GM21447 (cell line): ENCODE measurements around the gene SFMBT2.
A peak's percentile ranks its signal among the peaks of the same experiment; 100 is the strongest.

Experiments used
- ATAC-seq: cut with Tn5 transposase; IDR thresholded peaks from one replicate; pipeline ENCODE4 v1.9.1; 2021; ENCODE audit not compliant: unreplicated experiment

The SFMBT2 gene

GRCh38 chr10:7410862-7411670 lies at the start of gene SFMBT2:
Gene SFMBT2, minus strand, starts transcription at chr10:7411034. Its CDS starts 29,136 bp downstream, at chr10:7381898.
- ATAC-seq, result peak; percentile 27

DNA sequence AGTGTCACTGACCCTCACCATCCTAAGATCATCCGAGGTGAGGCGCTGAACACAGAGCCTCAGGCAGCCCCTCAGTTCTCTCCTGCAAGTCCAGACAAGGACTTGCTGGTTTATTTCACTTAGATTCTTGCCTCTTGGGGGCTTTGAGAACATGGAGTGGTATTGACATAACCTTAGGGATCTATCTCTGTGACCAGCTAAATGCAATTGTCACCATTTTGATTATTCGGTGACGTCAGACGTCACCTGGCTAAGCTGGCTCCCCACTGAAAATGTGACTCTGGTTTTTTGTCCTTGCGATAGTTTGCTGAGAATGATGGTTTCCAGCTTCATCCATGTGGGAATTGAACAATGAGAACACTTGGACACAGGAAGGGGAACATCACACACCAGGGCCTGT lies 49.2 kb upstream of the SFMBT2 start:
- no peak for ATAC-seq

- no peak for ATAC-seq
Measured at GRCh38 chr10:7458556-7458955, 47.7 kb upstream of the SFMBT2 start.

DNA sequence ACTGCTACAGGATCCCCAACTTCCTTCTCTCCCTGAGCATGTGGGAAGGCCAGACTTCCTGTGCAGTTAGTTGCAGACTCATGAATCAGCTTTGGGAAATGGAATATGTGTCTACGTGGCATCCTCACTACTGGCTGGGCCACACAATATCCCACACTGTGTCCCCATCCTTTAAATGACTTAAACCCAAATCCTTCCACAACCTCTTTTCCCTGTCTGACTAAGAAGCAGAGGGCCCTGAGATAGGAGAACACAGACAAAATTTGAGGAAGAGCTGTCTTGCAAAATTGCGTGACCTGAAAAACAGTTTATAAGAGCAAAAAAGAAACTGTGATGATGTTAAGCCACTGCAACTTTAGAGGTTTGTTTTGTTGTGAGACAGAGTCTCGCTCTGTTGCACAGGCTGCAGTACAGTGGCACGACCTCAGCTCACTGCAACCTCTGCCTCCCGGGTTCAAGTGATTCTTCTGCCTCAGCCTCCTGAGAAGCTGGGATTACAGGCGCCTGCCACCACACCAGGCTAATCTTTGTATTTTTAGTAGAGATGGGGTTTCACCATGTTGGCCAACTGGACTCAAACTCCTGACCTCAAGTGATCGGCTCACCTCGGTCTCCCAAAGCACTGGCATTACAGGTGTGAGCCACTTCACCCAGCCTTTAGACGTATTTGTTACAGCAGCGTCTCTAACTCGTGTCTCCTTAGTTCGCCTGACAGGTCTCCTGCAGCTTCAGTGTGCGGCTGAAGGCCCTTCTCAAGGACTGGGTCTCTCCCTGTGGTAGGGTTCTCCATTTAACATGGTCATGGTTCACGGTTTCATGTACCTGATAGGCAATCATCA lies 46.9 kb upstream of the SFMBT2 start:
- peak; percentile 92 for ATAC-seq

DNA sequence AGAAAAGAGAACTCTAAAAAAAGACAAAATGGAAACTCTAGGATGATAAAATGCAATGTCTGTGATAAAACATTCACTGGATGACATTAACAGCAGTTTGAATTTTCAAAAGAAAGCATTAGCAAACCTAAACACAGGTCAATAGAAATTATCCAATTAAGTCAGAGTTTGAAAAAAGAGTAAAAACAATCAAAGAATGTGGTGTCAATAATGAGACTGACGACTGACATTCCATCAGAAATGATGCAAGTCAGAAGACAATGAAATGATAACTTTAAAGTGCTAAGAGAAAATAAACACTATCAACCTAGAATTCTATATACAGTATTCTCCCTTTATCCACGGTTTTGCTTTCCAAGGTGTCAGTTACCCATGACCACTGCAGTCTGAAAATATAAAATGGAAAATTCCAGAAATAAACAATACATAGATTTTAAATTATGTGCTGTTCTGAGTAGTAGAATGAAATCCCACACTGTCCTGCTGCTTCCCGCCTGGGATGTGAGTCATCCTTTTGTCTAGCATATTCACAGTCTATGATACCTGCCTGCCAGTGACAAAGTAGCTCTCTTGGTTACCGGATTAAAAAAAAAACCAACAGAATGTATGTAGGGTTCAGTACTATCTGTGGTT lies 38.3 kb upstream of the SFMBT2 start:
- ATAC-seq, result no peak

- ATAC-seq, result peak; percentile 70
Measured at GRCh38 chr10:7445474-7446185, 34.8 kb upstream of the SFMBT2 start.

DNA sequence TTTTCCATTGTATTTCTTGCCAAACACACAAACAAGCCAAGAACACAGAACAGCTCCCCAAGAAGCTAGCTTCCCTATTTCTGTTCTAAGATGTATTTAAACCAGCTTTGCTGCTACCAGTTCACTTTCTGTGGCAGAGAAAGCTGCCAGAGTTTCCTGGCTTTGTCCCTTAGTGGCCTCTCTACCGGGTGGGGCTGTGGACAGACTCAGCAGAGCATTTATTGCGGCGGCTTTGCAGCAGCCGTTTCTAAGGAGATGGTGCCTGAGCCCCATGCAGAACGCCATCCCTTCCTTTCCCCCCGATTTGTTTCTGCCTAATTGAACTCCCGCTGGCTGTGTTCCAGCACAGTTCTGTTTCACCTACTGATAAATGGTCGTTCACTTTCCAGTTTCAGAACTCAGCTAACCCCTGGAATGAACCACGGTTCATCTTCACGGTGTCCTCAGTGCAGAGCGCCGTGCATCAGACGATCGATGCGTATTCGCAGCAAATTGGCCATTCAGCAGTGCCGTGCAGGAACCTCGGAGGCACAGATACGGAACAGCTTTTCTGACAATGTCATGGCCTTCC lies 33.8 kb upstream of the SFMBT2 start:
- no peak for ATAC-seq

DNA sequence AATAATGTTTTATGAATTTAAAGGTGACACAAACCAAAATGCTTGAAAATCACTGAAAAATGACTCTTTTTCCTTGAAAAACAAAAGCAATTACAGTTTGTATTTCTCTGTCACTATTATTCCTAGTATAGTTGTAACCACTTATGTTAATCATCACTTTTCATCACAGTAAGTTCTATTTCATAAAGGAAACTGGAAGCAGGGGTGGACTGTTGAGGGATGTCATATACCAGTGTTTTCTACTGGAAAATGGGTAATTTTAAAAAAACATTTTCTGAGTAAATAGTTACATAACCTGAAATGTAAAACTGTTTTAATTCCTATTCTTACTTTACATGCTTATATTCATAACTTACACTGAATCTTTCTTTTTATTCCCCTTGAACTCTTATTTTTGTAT lies 32.2 kb upstream of the SFMBT2 start:
- ATAC-seq, result no peak

GRCh38 chr10:7441403-7442147 lies 30.7 kb upstream of the SFMBT2 start:
- no peak for ATAC-seq

- ATAC-seq, result no peak
Measured at GRCh38 chr10:7439696-7440095, 28.9 kb upstream of the SFMBT2 start.

DNA sequence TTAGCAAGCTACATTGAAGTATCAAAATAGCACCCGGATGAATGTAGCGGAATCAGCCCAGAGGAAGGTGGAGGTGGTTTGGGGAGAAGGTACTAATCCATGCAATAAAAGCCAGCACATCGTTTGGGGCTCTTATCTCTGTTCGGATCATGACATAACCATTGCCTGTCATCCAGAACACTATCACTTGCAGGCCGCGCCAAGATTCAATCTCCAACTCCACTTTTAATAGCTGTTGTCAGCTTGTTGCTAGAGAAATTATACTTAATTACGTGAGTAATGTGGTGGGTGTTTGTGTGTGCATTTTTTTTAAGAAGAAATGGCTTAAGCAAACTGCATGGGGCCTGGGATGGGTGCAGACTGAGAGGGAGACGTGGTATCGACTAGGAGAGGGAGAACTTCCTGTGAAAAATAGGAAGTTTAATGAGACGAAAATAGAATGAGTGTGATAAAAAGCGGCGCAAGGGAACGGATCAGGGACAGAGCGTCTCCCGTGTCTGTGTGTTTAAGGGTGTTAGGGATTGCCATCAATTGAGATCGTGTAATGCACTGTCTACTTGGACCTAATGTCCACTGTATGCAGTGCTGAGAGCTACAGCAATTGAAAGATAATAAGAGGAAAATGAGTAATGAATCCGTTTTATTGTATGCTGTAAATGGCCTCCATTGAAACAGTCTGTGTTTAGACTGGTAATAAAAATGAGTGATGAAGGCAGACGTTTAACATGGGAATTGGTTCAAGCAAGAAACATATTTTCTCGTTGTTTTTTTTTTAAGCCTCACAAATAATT lies 27.6 kb upstream of the SFMBT2 start:
- ATAC-seq, result no peak

GRCh38 chr10:7436490-7437100 lies 25.8 kb upstream of the SFMBT2 start:
- no peak for ATAC-seq

DNA sequence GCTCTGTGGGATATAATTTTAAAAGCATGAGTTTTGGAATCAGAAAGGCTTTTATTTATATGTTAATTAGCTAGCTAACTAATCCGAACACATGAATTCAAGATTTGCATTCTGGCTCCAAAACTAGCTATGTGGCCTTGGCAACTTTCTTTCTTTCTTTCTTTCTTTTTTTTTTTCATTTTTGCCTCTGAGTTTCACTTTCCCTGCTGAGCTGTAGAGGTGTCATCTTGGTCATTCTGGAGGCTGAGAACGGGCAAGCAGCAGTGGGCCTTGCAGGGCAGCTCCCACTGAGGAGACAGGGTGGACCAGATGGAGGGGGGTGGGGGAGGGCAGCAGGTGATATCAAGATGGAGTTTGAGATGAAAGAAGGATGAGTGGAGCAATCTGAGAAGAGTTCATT lies 24.8 kb upstream of the SFMBT2 start:
- peak; percentile 65 for ATAC-seq

DNA sequence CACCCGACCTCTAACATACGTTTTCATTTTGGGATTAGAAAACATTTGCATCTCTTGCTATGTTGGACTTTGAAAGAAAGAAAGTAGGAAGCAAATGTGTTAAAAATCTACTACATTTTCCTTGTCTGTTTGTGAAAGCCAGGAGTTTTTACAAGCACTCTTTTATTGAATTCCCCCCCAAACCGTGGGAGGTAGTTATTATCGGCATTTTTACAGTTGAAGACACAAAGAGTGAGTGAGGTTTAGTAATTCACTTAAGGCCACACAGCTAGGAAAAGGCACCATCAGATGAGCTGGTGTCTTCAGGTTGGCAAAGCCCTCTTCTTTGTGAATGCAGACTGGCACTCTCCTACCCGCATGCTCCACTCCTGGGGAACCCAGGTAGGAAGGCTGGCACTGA lies 23.5 kb upstream of the SFMBT2 start:
- ATAC-seq, result no peak

- no peak for ATAC-seq
Measured at GRCh38 chr10:7433861-7434260, 23.0 kb upstream of the SFMBT2 start.

DNA sequence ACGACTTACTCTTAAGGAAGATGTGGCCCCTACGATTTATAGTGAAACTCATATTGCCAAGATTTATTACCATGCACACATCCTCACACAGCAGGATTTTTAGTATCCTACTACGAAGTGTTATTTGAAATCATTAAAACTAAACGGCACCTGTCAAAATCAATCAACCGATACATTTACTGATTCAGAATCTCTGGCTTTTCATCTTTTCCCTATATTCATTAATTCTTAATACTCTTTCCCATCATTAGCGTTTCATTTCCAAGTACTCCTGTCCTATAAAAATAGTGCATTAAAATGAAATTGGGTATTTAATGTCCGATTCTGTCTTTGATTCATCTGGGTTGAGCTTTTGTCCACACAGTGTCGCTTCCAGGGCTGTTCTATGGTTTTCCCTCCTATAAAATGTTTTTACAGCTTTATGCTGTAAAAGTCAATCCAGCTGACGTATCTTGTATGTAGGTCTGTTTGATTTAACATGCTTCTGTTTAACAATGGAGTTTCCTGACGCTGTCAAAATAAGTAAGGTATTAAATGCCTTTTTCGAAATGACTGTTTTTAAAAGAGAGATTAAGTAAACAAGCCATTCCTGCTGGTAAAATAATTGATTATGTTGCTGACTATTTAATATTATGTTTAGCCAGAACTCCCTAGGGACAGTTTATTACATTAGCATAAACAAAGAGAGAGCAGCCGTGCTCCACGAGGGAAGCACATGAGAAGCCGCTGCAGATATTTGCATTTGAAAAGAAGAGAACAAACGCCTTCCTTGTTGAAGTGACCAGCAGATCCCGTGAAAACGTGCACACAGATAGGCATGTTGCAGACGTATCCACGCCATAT lies 22.3 kb upstream of the SFMBT2 start:
- no peak for ATAC-seq

DNA sequence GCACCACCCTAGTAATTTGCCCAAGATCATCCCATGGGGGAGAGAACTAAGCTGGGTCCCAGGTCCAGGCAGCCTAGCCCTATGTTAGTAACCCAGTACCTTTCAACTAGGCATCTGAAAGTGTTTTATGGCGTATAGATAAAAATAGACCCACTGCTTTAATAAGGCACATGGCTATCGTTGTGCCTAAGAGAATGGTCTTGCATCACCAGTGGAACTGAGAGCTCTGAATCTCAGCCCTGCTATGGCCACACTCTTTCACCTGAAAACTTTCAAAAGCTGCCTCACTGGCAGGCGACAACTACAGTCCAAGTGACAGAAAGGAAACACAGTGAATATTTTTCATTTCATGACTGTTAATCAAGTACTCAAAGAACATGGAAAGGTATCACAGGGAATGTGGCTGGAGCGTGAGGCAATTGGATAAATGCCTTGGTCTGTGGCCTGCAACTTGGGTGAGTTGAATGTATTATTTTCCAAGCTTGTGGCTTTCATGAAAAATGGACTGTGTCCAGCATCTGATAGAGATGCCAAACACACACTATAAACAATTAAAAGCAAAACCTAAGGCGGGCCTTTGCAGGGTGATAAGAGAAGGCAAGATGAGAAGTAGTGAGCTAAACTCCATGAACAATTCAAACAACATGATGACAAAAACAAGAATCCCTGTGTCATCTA lies 18.0 kb upstream of the SFMBT2 start:
- ATAC-seq, result no peak
